ENCODE measurements around the gene DCHS2.

DCHS2 gene

GRCh38 chr4:154192585-154192984, 299.0 kb downstream of the DCHS2 start:
- DNase-seq, result no peak

GRCh38 chr4:154189346-154189745, 302.3 kb downstream of the DCHS2 start:
- DNase-seq, result no peak

DNA sequence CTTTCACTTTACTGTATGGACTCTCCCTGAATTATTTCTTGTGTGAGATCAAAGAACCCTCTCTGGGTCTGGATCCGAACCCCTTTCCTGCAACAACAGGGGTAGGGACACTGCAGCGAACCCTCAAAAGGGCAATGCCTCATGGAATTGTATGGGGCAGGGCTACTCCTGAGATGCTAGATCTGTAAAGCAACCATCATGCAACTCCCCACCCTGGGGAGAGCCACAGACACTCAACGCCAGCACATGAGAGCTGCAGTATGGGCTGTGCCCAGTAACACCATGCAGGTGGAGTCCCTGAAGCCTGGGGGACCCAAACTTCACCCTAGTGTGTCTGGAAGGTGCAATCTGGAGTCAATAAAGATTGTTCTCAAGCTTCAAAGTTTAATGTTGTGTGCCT, 304.7 kb downstream of the DCHS2 start:
- no peak for DNase-seq

DNA sequence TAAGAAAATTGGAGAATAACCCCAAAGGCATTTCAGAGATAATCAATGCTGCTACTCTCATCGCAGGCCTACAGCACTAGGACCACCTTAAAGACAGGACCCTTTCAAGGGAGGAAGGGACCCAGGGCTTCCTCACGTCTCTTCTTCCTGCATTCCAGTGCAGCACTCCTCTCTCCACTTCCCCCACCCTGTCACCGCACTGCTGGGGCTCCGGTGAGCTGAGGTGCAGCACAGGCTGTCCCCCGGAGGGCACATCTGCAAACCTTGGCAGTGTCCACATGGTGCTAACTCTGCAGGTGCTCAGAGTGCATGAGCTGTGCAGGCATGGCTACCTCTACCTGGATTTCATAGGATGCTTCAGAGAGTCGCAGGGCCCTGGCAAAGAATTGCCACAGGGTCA, 305.6 kb downstream of the DCHS2 start:
- DNase-seq, result no peak

- no peak for DNase-seq
These were observed 307.4 kb downstream of the DCHS2 start for GRCh38 chr4:154184238-154184637.

DNA sequence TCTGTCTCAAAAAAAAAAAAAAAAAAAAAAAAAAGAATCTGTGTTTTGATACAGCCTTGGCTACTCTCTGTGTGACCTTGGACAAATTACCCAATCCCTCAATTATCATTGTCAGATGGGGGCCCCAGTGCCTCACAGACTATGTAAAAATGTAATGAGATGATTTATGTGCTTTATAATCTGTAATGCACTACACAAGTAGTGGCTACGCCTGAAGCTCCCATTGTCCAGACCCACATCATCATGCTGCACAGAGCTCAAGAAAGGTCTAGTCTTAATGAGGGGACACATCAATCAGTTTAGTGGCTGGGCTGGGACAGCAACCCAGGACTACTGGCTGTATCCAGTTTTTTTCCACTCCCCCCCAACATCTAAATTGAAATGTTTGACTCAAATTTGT, 308.3 kb downstream of the DCHS2 start:
- no peak for DNase-seq
